Neutrophil (primary cell): ENCODE results near the gene EEF2KMT.
"Not testable (repeated sequence)": the region's sequence is repeated elsewhere in the genome, so short reads cannot be mapped to it uniquely, and the experiment has no call there.

Experiments
- H3K27ac ChIP-seq: fragments of 200-600 bp; sonication (generic); 2 replicates; pipeline ENCODE4 v1.5.1; 2016; ENCODE audit warnings: mild to moderate bottlenecking, moderate library complexity
- H3K27me3 ChIP-seq: fragments of 200-600 bp; sonication (generic); 2 replicates; pipeline ENCODE4 v1.6.0; 2016; ENCODE audit warnings: mild to moderate bottlenecking
- H3K36me3 ChIP-seq: fragments of 200-600 bp; sonication (generic); 2 replicates; pipeline ENCODE4 v1.5.1; 2017
- H3K4me1 ChIP-seq, 2 experiments: fragments of 200-600 bp in 1 of 2; sonication (generic) in 1 of 2; 1 replicate in 1 of 2; 2 replicates in 1 of 2; pipeline versions ENCODE4 v1.5.1 to v1.6.1; 2013 to 2016; ENCODE audit warnings: low read depth in 1 of 2, low read length in 1 of 2, mild to moderate bottlenecking in 1 of 2, moderate library complexity in 1 of 2; ENCODE audit not compliant: control insufficient read depth in 1 of 2, insufficient read depth in 1 of 2
- H3K4me3 ChIP-seq, 2 experiments: fragments of 200-600 bp in 1 of 2; sonication (generic) in 1 of 2; 1 replicate in 1 of 2; 2 replicates in 1 of 2; pipeline ENCODE4 v1.5.1; 2013 to 2016; ENCODE audit warnings: low read depth in 1 of 2, low read length in 1 of 2, mild to moderate bottlenecking in 1 of 2, moderate library complexity in 1 of 2
- H3K9me3 ChIP-seq: fragments of 200-600 bp; sonication (generic); 2 replicates; pipeline ENCODE4 v1.5.1; 2016
- CTCF ChIP-seq: fragments of 200-600 bp; sonication (generic); IDR thresholded peaks from 2 replicates; pipeline ENCODE4 v1.5.1; 2016; ENCODE audit warnings: antibody characterized with exemption

Gene EEF2KMT

GRCh38 chr16:5054876-5055865, 42.4 kb downstream of the EEF2KMT start:
- Histone ChIP-seq H3K9me3 (no peaks in the 10 kb centered on the region), H3K4me3 (no peak overlapping the region), H3K27ac (no peak overlapping the region), H3K36me3 (no peaks in the 10 kb centered on the region), H3K27me3 (peaks cover 21% of the 10 kb centered on the region), H3K4me1 (no peaks in the 10 kb centered on the region)
- no peak for TF ChIP-seq CTCF

GRCh38 chr16:5046914-5047313, 50.7 kb downstream of the EEF2KMT start:
- H3K4me1 ChIP-seq = no peaks in the 10 kb centered on the region
- H3K27me3 ChIP-seq = peaks cover 16% of the 10 kb centered on the region
- no peak for TF ChIP-seq CTCF
- no peak overlapping the region for H3K4me3 ChIP-seq
- H3K36me3 ChIP-seq = no peaks in the 10 kb centered on the region
- H3K27ac ChIP-seq = no peak overlapping the region
- no peaks in the 10 kb centered on the region for H3K9me3 ChIP-seq

GRCh38 chr16:5045499-5046115, 52.0 kb downstream of the EEF2KMT start:
- no peaks in the 10 kb centered on the region for H3K36me3 ChIP-seq
- no peak overlapping the region for H3K4me3 ChIP-seq
- peaks cover 29% of the 10 kb centered on the region for H3K27me3 ChIP-seq
- H3K9me3 ChIP-seq = no peaks in the 10 kb centered on the region
- H3K4me1 ChIP-seq = no peaks in the 10 kb centered on the region
- TF ChIP-seq CTCF = no peak
- H3K27ac ChIP-seq = no peak overlapping the region

GRCh38 chr16:5044581-5044980, 53.0 kb downstream of the EEF2KMT start:
- H3K27me3 ChIP-seq = peaks cover 27% of the 10 kb centered on the region
- not testable (repeated sequence) for H3K4me1 ChIP-seq, H3K36me3 ChIP-seq, H3K9me3 ChIP-seq, H3K27ac ChIP-seq, H3K4me3 ChIP-seq

- no peak for TF ChIP-seq CTCF
- H3K27ac ChIP-seq = no peak overlapping the region
- H3K9me3 ChIP-seq = no peaks in the 10 kb centered on the region
- no peak overlapping the region for H3K4me3 ChIP-seq
- no peaks in the 10 kb centered on the region for H3K4me1 ChIP-seq
- no peaks in the 10 kb centered on the region for H3K36me3 ChIP-seq
- H3K27me3 ChIP-seq = peaks cover 22% of the 10 kb centered on the region
Measured at GRCh38 chr16:5044011-5044540, 53.5 kb downstream of the EEF2KMT start.
